ENCODE measurements around the gene MAG.

DNA sequence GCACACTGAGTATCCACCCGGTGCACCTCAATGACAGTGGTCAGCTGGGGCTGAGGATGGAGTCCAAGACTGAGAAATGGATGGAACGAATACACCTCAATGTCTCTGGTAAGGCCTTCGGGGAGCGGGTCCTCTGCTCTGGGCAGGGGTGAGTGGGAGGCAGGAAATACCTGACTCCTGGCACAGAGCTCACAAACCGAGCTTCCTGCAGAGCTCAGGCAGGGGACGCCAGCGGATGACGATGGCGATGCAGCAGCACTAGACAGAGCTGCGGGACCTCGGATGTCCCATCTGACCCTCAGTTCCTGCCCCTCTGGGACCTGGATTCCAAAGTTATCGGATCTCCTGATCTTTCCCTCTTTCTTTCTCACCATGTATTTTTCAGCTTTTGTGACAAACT lies 40.9 kb downstream of the MAG start:
- TF ChIP-seq CTCF (conservative IDR thresholded peaks at IDR 0.05; ENCODE audit: low read length) (no peak), EZH2phosphoT487 (IDR thresholded peaks at IDR 0.05; ENCODE audit: borderline replicate concordance) (no peak)
